NCI-H187 (cell line): ENCODE measurements around the gene HAL.

Experiments
- DNase-seq, 2 experiments: peaks; one replicate each; lab custom pipeline; 2025; lab: John Stamatoyannopoulos, UW

HAL gene

GRCh38 chr12:95996034-95996658 is at the start of gene HAL:
TSS of gene HAL (minus strand) at chr12:95996344. CDS start at chr12:95995910, 434 bp downstream.
- no peak for DNase-seq

- DNase-seq, result no peak
Measured at GRCh38 chr12:96045566-96045965, 49.4 kb upstream of the HAL start.

- DNase-seq, result no peak
Measured at GRCh38 chr12:96044943-96045290, 48.8 kb upstream of the HAL start.

GRCh38 chr12:96044017-96044942 is 48.1 kb upstream of the HAL start:
- DNase-seq, result no peak

GRCh38 chr12:96041181-96041580 is 45.0 kb upstream of the HAL start:
- no peak for DNase-seq

- no peak for DNase-seq
Measured at GRCh38 chr12:96040305-96041133, 44.4 kb upstream of the HAL start.

- DNase-seq, result no peak
Measured at GRCh38 chr12:96039516-96039915, 43.4 kb upstream of the HAL start.

GRCh38 chr12:96036765-96037455 is 40.8 kb upstream of the HAL start:
- DNase-seq, result no peak

GRCh38 chr12:96035283-96036236 is 39.4 kb upstream of the HAL start, which contains the start of gene LTA4H:
TSS of gene LTA4H (minus strand) at chr12:96035587. CDS start at chr12:96035519, 68 bp downstream.
- peak; percentile 99 to 100 for DNase-seq

- peak in 1 of 2 experiments; percentile 6 for DNase-seq
Measured at GRCh38 chr12:96034621-96035282, 38.6 kb upstream of the HAL start.

- DNase-seq, result no peak
Measured at GRCh38 chr12:96033549-96034389, 37.6 kb upstream of the HAL start.

GRCh38 chr12:96029826-96030225 is 33.7 kb upstream of the HAL start:
- no peak for DNase-seq

- no peak for DNase-seq
Measured at GRCh38 chr12:96028538-96028937, 32.4 kb upstream of the HAL start.

- no peak for DNase-seq
Measured at GRCh38 chr12:96026331-96026730, 30.2 kb upstream of the HAL start.

GRCh38 chr12:96025518-96025917 is 29.4 kb upstream of the HAL start:
- DNase-seq, result no peak

- DNase-seq, result no peak
Measured at GRCh38 chr12:96020314-96021003, 24.3 kb upstream of the HAL start.

- no peak for DNase-seq
Measured at GRCh38 chr12:96015672-96016071, 19.5 kb upstream of the HAL start.

GRCh38 chr12:96014943-96015599 is 18.9 kb upstream of the HAL start:
- no peak for DNase-seq
